ENCODE data around the gene FBXL7.

FBXL7 gene

GRCh38 chr5:15936505-15937245 lies 436.7 kb downstream of the FBXL7 start:
- Histone ChIP-seq H3K9me3 (ENCODE audit: insufficient read depth, low read depth, low read length) (no peaks in the 10 kb centered on the region), H4K20me1 (ENCODE audit: insufficient read depth, low read length, poor library complexity, severe bottlenecking) (no peaks in the 10 kb centered on the region), H2AFZ (ENCODE audit: low read length) (no peak overlapping the region), H3K79me2 (ENCODE audit: insufficient read depth, low read length) (no peaks in the 10 kb centered on the region), H3K4me1 (ENCODE audit: insufficient read depth, low read length, poor library complexity, severe bottlenecking) (no peaks in the 10 kb centered on the region), H3K4me2 (ENCODE audit: low read depth, low read length, poor library complexity, severe bottlenecking) (no peak overlapping the region), H3K9me2 (replicated peaks; ENCODE audit: low read depth, low read length) (no peaks in the 10 kb centered on the region), H3K9ac (ENCODE audit: low read depth, low read length, poor library complexity, severe bottlenecking) (no peak overlapping the region), H3F3A (ENCODE audit: low read depth) (no peaks in the 10 kb centered on the region), H3K27me3 (ENCODE audit: insufficient read depth, low read length, poor library complexity, severe bottlenecking) (no peaks in the 10 kb centered on the region), H3K4me3 (ENCODE audit: low read length, poor library complexity, severe bottlenecking) (no peak overlapping the region), H3K36me3 (ENCODE audit: insufficient read depth, low read length) (no peaks in the 10 kb centered on the region)
- no peak for TF ChIP-seq EZH2phosphoT487 (IDR thresholded peaks at IDR 0.05; ENCODE audit: borderline replicate concordance)
- TF ChIP-seq CTCF (conservative IDR thresholded peaks at IDR 0.05; ENCODE audit: low read length), result no peak

GRCh38 chr5:15937708-15938107 lies 437.7 kb downstream of the FBXL7 start:
- H3K27me3 ChIP-seq (ENCODE audit: insufficient read depth, low read length, poor library complexity, severe bottlenecking), result no peaks in the 10 kb centered on the region
- no peak for TF ChIP-seq EZH2phosphoT487 (IDR thresholded peaks at IDR 0.05; ENCODE audit: borderline replicate concordance)
- no peak for TF ChIP-seq CTCF (conservative IDR thresholded peaks at IDR 0.05; ENCODE audit: low read length)
- H3K9me2 ChIP-seq (replicated peaks; ENCODE audit: low read depth, low read length), result no peaks in the 10 kb centered on the region
- H3F3A ChIP-seq (ENCODE audit: low read depth), result no peaks in the 10 kb centered on the region
- H3K9me3 ChIP-seq (ENCODE audit: insufficient read depth, low read depth, low read length), result no peaks in the 10 kb centered on the region
- no peak overlapping the region for H3K4me2 ChIP-seq (ENCODE audit: low read depth, low read length, poor library complexity, severe bottlenecking)
- no peaks in the 10 kb centered on the region for H4K20me1 ChIP-seq (ENCODE audit: insufficient read depth, low read length, poor library complexity, severe bottlenecking)
- H3K36me3 ChIP-seq (ENCODE audit: insufficient read depth, low read length), result no peaks in the 10 kb centered on the region
- H3K79me2 ChIP-seq (ENCODE audit: insufficient read depth, low read length), result no peaks in the 10 kb centered on the region
- H3K4me1 ChIP-seq (ENCODE audit: insufficient read depth, low read length, poor library complexity, severe bottlenecking), result no peaks in the 10 kb centered on the region
- no peak overlapping the region for H2AFZ ChIP-seq (ENCODE audit: low read length)
- H3K4me3 ChIP-seq (ENCODE audit: low read length, poor library complexity, severe bottlenecking), result no peak overlapping the region
- no peak overlapping the region for H3K9ac ChIP-seq (ENCODE audit: low read depth, low read length, poor library complexity, severe bottlenecking)

- Histone ChIP-seq H3K4me2 (ENCODE audit: low read depth, low read length, poor library complexity, severe bottlenecking) (no peak overlapping the region), H4K20me1 (ENCODE audit: insufficient read depth, low read length, poor library complexity, severe bottlenecking) (no peaks in the 10 kb centered on the region), H3K27me3 (ENCODE audit: insufficient read depth, low read length, poor library complexity, severe bottlenecking) (no peaks in the 10 kb centered on the region), H3K9me2 (replicated peaks; ENCODE audit: low read depth, low read length) (no peaks in the 10 kb centered on the region), H3K9me3 (ENCODE audit: insufficient read depth, low read depth, low read length) (no peaks in the 10 kb centered on the region), H3K79me2 (ENCODE audit: insufficient read depth, low read length) (no peaks in the 10 kb centered on the region), H3F3A (ENCODE audit: low read depth) (no peaks in the 10 kb centered on the region), H3K36me3 (ENCODE audit: insufficient read depth, low read length) (no peaks in the 10 kb centered on the region), H3K4me3 (ENCODE audit: low read length, poor library complexity, severe bottlenecking) (no peak overlapping the region), H3K4me1 (ENCODE audit: insufficient read depth, low read length, poor library complexity, severe bottlenecking) (no peaks in the 10 kb centered on the region), H2AFZ (ENCODE audit: low read length) (no peak overlapping the region), H3K9ac (ENCODE audit: low read depth, low read length, poor library complexity, severe bottlenecking) (no peak overlapping the region)
- no peak for TF ChIP-seq EZH2phosphoT487 (IDR thresholded peaks at IDR 0.05; ENCODE audit: borderline replicate concordance)
- TF ChIP-seq CTCF (conservative IDR thresholded peaks at IDR 0.05; ENCODE audit: low read length), result no peak
These were observed 438.2 kb downstream of the FBXL7 start for GRCh38 chr5:15938186-15938585.
